PC-3 (cell line): ENCODE results near the gene YIPF6.

Experiments
- EZH2phosphoT487 ChIP-seq: fragments of 300-600 bp; sonication (generic); IDR thresholded peaks from 2 replicates; pipeline ENCODE4 v1.6.1; 2018; ENCODE audit warnings: mild to moderate bottlenecking, antibody characterized with exemption, low read length, borderline replicate concordance
- TF ChIP-seq, protein P1 (sequence below): fragments of 300-600 bp; sonication (generic); conservative IDR thresholded peaks from 2 replicates; pipeline ENCODE4 v1.5.1; 2017; ENCODE audit warnings: antibody characterized with exemption, low read depth, mild to moderate bottlenecking, low read length

DNA sequence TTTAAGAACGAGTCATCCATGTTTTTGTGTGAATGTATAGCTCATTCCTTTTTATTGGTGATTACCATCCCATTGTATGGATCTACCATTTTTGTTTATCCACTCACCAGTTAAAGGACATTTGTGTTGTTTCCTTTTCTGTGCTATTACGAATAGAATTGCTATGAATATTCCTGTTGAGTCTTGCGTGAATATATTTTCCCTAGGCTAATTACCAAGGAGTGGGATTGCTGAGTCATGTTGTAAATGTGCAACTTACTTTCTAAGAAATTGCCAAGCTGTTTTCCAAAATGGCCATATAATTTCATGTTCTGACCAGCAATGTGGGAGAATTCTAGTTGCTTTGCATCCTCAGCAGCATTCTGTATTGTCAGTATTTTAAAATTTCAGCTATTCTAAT lies 51.3 kb downstream of the YIPF6 start:
- TF ChIP-seq, protein P1, sequence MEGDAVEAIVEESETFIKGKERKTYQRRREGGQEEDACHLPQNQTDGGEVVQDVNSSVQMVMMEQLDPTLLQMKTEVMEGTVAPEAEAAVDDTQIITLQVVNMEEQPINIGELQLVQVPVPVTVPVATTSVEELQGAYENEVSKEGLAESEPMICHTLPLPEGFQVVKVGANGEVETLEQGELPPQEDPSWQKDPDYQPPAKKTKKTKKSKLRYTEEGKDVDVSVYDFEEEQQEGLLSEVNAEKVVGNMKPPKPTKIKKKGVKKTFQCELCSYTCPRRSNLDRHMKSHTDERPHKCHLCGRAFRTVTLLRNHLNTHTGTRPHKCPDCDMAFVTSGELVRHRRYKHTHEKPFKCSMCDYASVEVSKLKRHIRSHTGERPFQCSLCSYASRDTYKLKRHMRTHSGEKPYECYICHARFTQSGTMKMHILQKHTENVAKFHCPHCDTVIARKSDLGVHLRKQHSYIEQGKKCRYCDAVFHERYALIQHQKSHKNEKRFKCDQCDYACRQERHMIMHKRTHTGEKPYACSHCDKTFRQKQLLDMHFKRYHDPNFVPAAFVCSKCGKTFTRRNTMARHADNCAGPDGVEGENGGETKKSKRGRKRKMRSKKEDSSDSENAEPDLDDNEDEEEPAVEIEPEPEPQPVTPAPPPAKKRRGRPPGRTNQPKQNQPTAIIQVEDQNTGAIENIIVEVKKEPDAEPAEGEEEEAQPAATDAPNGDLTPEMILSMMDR, result no peak
- TF ChIP-seq EZH2phosphoT487, result no peak
